ENCODE measurements around the gene ENOX1.

The ENOX1 gene

GRCh38 chr13:43335764-43336163 lies 451.0 kb downstream of the ENOX1 start:
- DNase-seq: no peak

- DNase-seq: no peak
These were observed 453.6 kb downstream of the ENOX1 start for GRCh38 chr13:43333176-43333575.

DNA sequence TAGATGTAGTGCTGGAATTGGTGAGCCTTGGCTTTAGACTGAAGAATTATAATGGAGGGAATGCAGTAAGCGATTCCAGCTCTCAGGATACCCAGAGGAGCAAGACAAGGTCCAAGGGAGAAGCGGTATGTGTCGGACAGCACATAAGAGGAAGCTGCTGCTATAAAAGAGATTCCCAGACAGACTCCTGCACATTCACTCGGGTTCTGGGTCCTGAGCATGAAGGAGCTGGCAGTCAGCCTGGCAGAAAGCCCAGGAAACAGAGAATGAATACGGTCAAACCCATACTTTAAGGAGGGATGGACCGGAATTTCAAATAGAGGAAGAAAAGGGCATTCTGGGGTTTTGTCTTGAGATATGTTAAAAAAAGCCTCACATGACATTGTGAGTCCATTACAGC lies 455.1 kb downstream of the ENOX1 start:
- no peak for DNase-seq

GRCh38 chr13:43329702-43330101 lies 457.1 kb downstream of the ENOX1 start:
- DNase-seq: no peak

DNA sequence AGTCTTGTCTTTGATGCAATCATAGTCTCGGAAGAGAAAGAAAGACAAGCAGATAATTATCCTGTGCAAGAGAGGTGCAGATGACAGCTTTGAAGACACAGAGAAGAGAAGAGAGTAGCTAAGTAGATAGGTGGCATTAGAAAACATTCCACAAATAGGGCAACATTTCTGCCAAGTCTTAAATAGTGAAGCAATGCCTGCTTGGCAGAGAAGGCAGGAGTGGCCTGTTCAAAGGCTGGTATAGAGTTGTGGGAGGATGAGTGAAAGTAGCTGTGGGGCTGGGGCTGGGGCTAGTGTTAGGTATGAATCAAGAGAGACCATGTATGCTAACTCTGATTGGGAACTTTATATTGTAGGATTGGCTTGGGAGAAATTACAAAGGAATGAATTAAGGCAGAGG lies 457.9 kb downstream of the ENOX1 start:
- DNase-seq: no peak

- no peak for DNase-seq
These were observed 460.7 kb downstream of the ENOX1 start for GRCh38 chr13:43326100-43326499.

DNA sequence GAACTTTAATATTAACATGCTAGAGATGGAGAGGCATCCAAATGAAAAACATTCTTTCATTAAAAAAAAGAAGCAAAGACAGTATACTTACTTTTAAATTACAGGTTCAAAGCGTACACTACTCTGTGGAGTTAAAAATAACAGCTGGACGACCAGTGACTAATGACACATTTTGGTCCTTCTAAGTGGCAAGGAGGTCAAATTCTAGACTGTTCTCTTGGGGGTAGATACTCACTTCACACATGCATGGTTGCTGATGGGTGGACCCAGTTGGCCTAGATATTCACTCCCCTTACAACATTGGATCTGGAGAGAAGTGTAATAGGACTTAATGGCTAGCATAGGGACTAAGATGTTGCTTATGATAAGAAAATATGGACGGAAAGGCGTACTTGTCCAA lies 461.1 kb downstream of the ENOX1 start:
- DNase-seq: no peak

DNA sequence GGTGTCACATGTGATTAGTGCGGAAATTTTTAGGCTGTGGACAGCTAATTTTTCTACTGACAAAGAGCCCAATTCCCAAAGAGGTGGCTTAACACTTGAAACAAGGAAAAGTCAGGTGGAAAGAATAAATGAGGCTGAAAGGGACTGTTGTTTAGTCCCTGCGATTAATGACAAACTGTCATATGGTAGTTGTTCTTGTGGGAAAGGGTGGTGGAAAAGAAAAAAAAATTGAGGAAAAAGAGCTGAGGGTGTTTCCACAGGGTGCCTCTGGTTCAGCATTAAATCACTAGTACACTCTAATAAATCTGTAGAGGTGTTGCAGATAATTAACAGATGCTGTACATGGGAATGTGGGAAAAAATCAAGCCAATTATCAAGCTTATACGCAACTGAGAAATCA lies 462.6 kb downstream of the ENOX1 start:
- no peak for DNase-seq

DNA sequence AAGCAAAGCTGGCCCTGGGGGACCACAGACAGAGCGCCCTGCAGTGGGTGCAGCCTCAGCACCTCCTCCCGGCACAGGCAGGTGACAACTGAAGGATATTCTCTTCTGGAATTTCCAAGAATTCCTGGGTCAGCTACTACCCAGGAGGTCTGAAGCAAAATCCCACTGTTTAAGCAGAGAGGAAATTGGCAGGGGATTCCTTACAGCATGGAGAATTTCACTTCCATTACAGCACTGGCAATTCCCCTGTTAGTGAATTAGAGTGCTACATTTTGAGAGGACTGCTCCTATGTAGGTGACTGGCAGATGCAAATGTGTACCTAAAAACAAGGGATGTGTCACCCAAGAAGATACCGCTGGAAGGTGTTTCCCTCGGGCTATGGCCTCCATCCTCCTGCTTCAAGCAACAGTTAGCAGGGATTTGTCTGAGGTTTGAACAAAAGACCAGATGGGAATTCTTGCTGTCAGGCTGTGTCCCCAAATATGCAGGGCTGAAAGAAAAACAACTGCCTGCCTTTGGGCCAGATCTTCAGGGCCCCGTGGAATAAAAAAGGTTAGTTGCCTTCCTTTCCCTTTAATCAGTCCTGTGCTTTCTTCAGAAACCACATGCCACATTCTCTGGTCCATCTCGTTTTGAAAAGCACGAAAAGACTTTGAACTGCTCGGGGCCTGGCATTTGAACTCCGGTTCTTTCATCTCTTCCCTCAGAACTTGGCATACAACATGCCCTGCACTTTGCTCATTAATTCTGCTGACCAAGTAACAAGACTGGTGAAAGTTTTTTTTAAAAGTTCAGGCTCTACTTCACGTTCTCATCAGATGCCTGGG lies 466.9 kb downstream of the ENOX1 start:
- no peak for DNase-seq

DNA sequence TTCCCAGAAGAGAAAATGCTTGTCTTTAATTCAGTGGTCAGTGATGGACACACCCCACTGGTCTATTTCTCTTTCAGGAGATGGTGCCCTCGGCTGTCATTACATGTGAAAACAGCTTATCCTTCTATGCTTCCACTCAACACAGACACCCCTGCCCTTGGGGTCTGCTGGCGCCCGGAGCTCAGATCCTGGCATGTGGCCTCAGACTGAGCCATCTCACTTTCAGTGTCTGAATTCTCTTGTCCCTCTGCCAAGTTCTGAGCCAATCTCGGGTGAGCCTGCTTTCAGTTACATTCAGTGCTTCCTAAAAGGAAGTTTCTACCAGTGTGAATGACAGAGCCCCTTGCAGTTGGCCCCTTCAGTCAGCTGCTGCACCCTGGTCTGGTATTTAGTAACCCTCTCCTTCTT lies 469.8 kb downstream of the ENOX1 start:
- DNase-seq: peak; percentile 64

GRCh38 chr13:43316281-43316680 lies 470.5 kb downstream of the ENOX1 start:
- no peak for DNase-seq

DNA sequence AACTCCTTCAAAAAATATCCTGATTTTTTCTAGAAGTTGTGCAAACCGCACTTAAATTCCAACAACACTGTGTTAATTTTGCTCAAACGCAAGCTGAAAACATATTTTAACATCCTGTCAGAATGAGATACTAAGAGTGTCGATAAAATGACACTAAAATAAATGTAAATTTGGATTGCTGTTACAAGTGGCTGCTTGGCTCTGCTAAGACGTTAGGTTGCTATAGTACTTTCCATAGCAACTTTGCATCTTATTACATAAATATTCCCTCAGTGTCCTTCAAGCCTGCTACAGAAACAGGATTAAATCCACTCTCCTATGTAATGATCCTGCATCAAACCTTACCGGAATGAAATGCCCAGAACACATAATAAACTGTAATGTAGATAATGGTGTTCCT lies 471.2 kb downstream of the ENOX1 start:
- no peak for DNase-seq

- DNase-seq: no peak
These were observed 477.5 kb downstream of the ENOX1 start for GRCh38 chr13:43309311-43309710.

- peak; percentile 46 for DNase-seq
These were observed 478.8 kb downstream of the ENOX1 start for GRCh38 chr13:43307921-43308433.

GRCh38 chr13:43307221-43307920 lies 479.4 kb downstream of the ENOX1 start:
- no peak for DNase-seq

- no peak for DNase-seq
These were observed 480.4 kb downstream of the ENOX1 start for GRCh38 chr13:43306372-43306771.

- DNase-seq: no peak
These were observed 481.4 kb downstream of the ENOX1 start for GRCh38 chr13:43305416-43305815.

- DNase-seq: no peak
These were observed 481.8 kb downstream of the ENOX1 start for GRCh38 chr13:43304945-43305344.

GRCh38 chr13:43304449-43304848 lies 482.3 kb downstream of the ENOX1 start:
- DNase-seq: no peak

GRCh38 chr13:43303033-43303729 lies 483.6 kb downstream of the ENOX1 start:
- DNase-seq: peak; percentile 84

- no peak for DNase-seq
These were observed 485.3 kb downstream of the ENOX1 start for GRCh38 chr13:43301346-43301969.

- no peak for DNase-seq
These were observed 485.9 kb downstream of the ENOX1 start for GRCh38 chr13:43300865-43301264.

- DNase-seq: no peak
These were observed 487.4 kb downstream of the ENOX1 start for GRCh38 chr13:43299374-43299773.

All from DMS 273 treated with DMSO at 0.1 percent for 48 hours (cell line).